Fibroblast of lung (primary cell): ENCODE measurements around the gene SCEL.

Source experiments
- EZH2 ChIP-seq: IDR thresholded peaks from 2 replicates; pipeline ENCODE4 v1.5.1; 2012; ENCODE audit warnings: low read length, control low read depth, mild to moderate bottlenecking; ENCODE audit errors: missing control alignments
- TF ChIP-seq, protein P1 (sequence below), 2 donors: IDR thresholded peaks in 1 of 2; conservative IDR thresholded peaks in 1 of 2; 1 replicate in 1 of 2; 2 replicates in 1 of 2; pipeline ENCODE4 v1.5.1; 2011 to 2012; ENCODE audit warnings: low read length in 2 of 2, control low read depth in 1 of 2, inconsistent platforms in 1 of 2, low read depth in 1 of 2, mild to moderate bottlenecking in 1 of 2

DNA sequence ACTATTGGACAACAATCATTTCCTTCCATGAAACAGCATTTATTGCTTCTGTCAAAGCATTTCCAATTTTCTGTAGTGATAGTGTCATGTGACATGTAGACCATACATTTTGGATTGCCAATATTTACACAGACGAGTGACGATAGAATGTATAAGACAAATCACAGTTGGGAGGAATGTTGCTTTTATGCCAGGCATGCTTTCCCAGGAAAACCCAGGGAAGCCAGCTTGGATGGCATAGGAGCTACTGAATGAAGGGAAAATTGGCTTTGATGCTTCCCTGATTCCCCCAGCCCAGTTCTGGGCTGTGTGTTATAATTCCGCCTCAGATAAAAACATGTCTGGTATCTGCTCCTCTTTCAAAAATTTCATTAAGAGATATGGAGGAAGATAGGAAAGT is 22.5 kb downstream of the SCEL start:
- no peak for TF ChIP-seq EZH2
- TF ChIP-seq, protein P1, sequence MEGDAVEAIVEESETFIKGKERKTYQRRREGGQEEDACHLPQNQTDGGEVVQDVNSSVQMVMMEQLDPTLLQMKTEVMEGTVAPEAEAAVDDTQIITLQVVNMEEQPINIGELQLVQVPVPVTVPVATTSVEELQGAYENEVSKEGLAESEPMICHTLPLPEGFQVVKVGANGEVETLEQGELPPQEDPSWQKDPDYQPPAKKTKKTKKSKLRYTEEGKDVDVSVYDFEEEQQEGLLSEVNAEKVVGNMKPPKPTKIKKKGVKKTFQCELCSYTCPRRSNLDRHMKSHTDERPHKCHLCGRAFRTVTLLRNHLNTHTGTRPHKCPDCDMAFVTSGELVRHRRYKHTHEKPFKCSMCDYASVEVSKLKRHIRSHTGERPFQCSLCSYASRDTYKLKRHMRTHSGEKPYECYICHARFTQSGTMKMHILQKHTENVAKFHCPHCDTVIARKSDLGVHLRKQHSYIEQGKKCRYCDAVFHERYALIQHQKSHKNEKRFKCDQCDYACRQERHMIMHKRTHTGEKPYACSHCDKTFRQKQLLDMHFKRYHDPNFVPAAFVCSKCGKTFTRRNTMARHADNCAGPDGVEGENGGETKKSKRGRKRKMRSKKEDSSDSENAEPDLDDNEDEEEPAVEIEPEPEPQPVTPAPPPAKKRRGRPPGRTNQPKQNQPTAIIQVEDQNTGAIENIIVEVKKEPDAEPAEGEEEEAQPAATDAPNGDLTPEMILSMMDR (conservative IDR thresholded peaks at IDR 0.05 in 1 of 2, IDR thresholded peaks at IDR 0.05 in 1 of 2; ENCODE audit: low read depth in 1 of 2, low read length in 2 of 2): no peak
